Endodermal cell (in vitro differentiated cells): Measurements from ENCODE around the gene B2M. TPM values are rescaled to one million over a fixed set of nuclear protein-coding genes. Genes with fewer than 3 reads are reported as not detected.
A peak's percentile ranks its signal among the peaks of the same experiment; 100 is the strongest.
"Not testable (repeated sequence)": the region's sequence is repeated elsewhere in the genome, so short reads cannot be mapped to it uniquely, and the experiment has no call there.

Source experiments
- DNase-seq: peaks from one replicate; pipeline ENCODE4 v3.0.0-alpha.2; 2017
- H3K27ac ChIP-seq: 2 replicates; pipeline ENCODE4 v1.5.1; 2013; ENCODE audit warnings: mild to moderate bottlenecking, low read depth, low read length, moderate library complexity
- H3K27me3 ChIP-seq: 2 replicates; pipeline ENCODE4 v1.6.1; 2013; ENCODE audit warnings: mild to moderate bottlenecking, low read length, moderate library complexity; ENCODE audit not compliant: insufficient read depth, control insufficient read depth, poor library complexity, severe bottlenecking
- H3K36me3 ChIP-seq: 2 replicates; pipeline ENCODE4 v1.7.0; 2013; ENCODE audit warnings: mild to moderate bottlenecking, low read length, moderate library complexity; ENCODE audit not compliant: control insufficient read depth, insufficient read depth
- H3K4me1 ChIP-seq: one replicate; pipeline ENCODE4 v1.7.0; 2013; ENCODE audit warnings: low read length; ENCODE audit not compliant: control insufficient read depth, insufficient read depth
- H3K4me3 ChIP-seq: 2 replicates; pipeline ENCODE4 v1.5.1; 2013; ENCODE audit warnings: mild to moderate bottlenecking, low read length, moderate library complexity
- H3K9ac ChIP-seq: 2 replicates; pipeline ENCODE4 v1.6.1; 2013; ENCODE audit warnings: mild to moderate bottlenecking, low read length, moderate library complexity; ENCODE audit not compliant: poor library complexity, severe bottlenecking; ENCODE audit errors: extremely low read depth
- H3K9me3 ChIP-seq: 2 replicates; pipeline ENCODE4 v1.6.1; 2013; ENCODE audit warnings: mild to moderate bottlenecking, low read length, moderate library complexity; ENCODE audit not compliant: control insufficient read depth
- H3K27ac Mint-ChIP-seq: 2 replicates; pipeline ENCODE4 v1.8.0; 2020; ENCODE audit warnings: mixed read lengths
- H3K27me3 Mint-ChIP-seq: 2 replicates; pipeline ENCODE4 v1.8.0; 2021; ENCODE audit warnings: mild to moderate bottlenecking, mixed read lengths; ENCODE audit not compliant: insufficient read depth
- H3K36me3 Mint-ChIP-seq: 2 replicates; pipeline ENCODE4 v1.8.0; 2020; ENCODE audit warnings: low read depth, mixed read lengths
- H3K4me1 Mint-ChIP-seq: 2 replicates; pipeline ENCODE4 v1.8.0; 2020; ENCODE audit warnings: mixed read lengths
- H3K4me3 Mint-ChIP-seq: 2 replicates; pipeline ENCODE4 v1.8.0; 2020; ENCODE audit warnings: mild to moderate bottlenecking, moderate library complexity, mixed read lengths
- H3K9me3 Mint-ChIP-seq: 2 replicates; pipeline ENCODE4 v1.8.0; 2020; ENCODE audit warnings: mild to moderate bottlenecking, mixed read lengths
- CTCF ChIP-seq: fragments of 200-600 bp; sonication (generic); conservative IDR thresholded peaks from 2 replicates; pipeline ENCODE4 v1.5.0; 2021; ENCODE audit warnings: antibody characterized with exemption, mild to moderate bottlenecking
- WGBS, 2 experiments: methylation state at CpG; one replicate each; pipeline versions ENCODE4 v1.1.5 to v1.1.7; 2013; ENCODE audit warnings: missing lambda C conversion rate in 2 of 2, mixed read lengths in 1 of 2; ENCODE audit not compliant: insufficient coverage in 1 of 2, insufficient read length in 1 of 2; 5-methylcytosine and 5-hydroxymethylcytosine counted together
- total RNA-seq, 2 donors: library from RNA; stranded (reverse); fragmentation: NEBNext Ultra II Directional in 1 of 2; extraction: Animal tissue kit (Norgen Biotek cat#: 25700) in 1 of 2; gene quantifications; 2 replicates in 1 of 2; 3 replicates in 1 of 2; pipeline ENCODE4 v1.2.1, GENCODE V29; 2021

The B2M gene
- total RNA-seq, 2 donors from 2014 or later: 66.5 to 74.3 TPM

- Histone ChIP-seq H3K4me3 (no peak overlapping the region), H3K27ac (no peak overlapping the region), H3K27me3 (no peaks in the 10 kb centered on the region), H3K9me3 (no peaks in the 10 kb centered on the region), H3K4me1 (no peaks in the 10 kb centered on the region), H3K36me3 (no peaks in the 10 kb centered on the region), H3K9ac (no peak overlapping the region)
- Mint-ChIP-seq H3K4me1 (peaks cover 10% of the 10 kb centered on the region), H3K9me3 (no peaks in the 10 kb centered on the region), H3K27me3 (no peaks in the 10 kb centered on the region), H3K27ac (peak overlapping the region; percentile 81), H3K36me3 (no peaks in the 10 kb centered on the region), H3K4me3 (no peak overlapping the region)
- peak; percentile 71 for DNase-seq
- no peak for TF ChIP-seq CTCF
- 63 to 71% methylated on average over 3 to 5 of the region's 5 CpGs for WGBS, 2 experiments
These were observed 15.5 kb downstream of the B2M start for GRCh38 chr15:44726568-44727484.

GRCh38 chr15:44727485-44728231 lies 16.3 kb downstream of the B2M start:
- 94 to 100% methylated on average over 3 to 5 of the region's 6 CpGs for WGBS, 2 experiments
- Histone ChIP-seq H3K4me1 (no peaks in the 10 kb centered on the region), H3K27me3 (no peaks in the 10 kb centered on the region), H3K9ac (peak overlapping the region; percentile 16), H3K9me3 (no peaks in the 10 kb centered on the region), H3K27ac (no peak overlapping the region), H3K4me3 (no peak overlapping the region), H3K36me3 (no peaks in the 10 kb centered on the region)
- Mint-ChIP-seq H3K4me3 (peak overlapping the region; percentile 85), H3K36me3 (no peaks in the 10 kb centered on the region), H3K27me3 (no peaks in the 10 kb centered on the region), H3K9me3 (no peaks in the 10 kb centered on the region), H3K4me1 (peaks cover 10% of the 10 kb centered on the region), H3K27ac (peak overlapping the region; percentile 87)
- DNase-seq: no peak
- TF ChIP-seq CTCF: no peak

GRCh38 chr15:44728232-44728575 lies 16.9 kb downstream of the B2M start:
- Histone ChIP-seq H3K27ac (peak overlapping the region; percentile 90), H3K4me3 (peak overlapping the region; percentile 88), H3K9ac (peak overlapping the region; percentile 16)
- H3K36me3 Mint-ChIP-seq, H3K27me3 Mint-ChIP-seq, H3K27me3 ChIP-seq, DNase-seq, H3K4me1 ChIP-seq, H3K9me3 Mint-ChIP-seq, H3K36me3 ChIP-seq, H3K9me3 ChIP-seq: not testable (repeated sequence)
- H3K4me1 Mint-ChIP-seq: peaks cover 10% of the 10 kb centered on the region
- 89 to 96% methylated on average over 2 to 5 of the region's 5 CpGs for WGBS, 2 experiments
- peak overlapping the region; percentile 85 for H3K4me3 Mint-ChIP-seq
- H3K27ac Mint-ChIP-seq: peak overlapping the region; percentile 98
